NK-92 (cell line): ENCODE results near the gene SPPL2B.

Experiments
- DNase-seq: peaks from one replicate; lab custom pipeline; 2025; ENCODE audit not compliant: unreplicated experiment; lab: John Stamatoyannopoulos, UW

Gene SPPL2B

GRCh38 chr19:2296141-2296540, 32.3 kb upstream of the SPPL2B start:
- no peak for DNase-seq

GRCh38 chr19:2300533-2300932, 28.0 kb upstream of the SPPL2B start:
- DNase-seq, result no peak

- no peak for DNase-seq
Observed at GRCh38 chr19:2302319-2303210, 25.9 kb upstream of the SPPL2B start.

GRCh38 chr19:2303211-2303798, 25.2 kb upstream of the SPPL2B start:
- no peak for DNase-seq

- no peak for DNase-seq
Observed at GRCh38 chr19:2305452-2306280, 22.8 kb upstream of the SPPL2B start.

- DNase-seq, result no peak
Observed at GRCh38 chr19:2306281-2306806, 22.1 kb upstream of the SPPL2B start.

GRCh38 chr19:2306971-2307370, 21.5 kb upstream of the SPPL2B start:
- DNase-seq, result no peak

- DNase-seq, result no peak
Observed at GRCh38 chr19:2307518-2308012, 20.9 kb upstream of the SPPL2B start.

- DNase-seq, result no peak
Observed at GRCh38 chr19:2308114-2308556, 20.3 kb upstream of the SPPL2B start, which contains the start of gene LINGO3. TSS of gene LINGO3 (minus strand) at chr19:2308154. CDS start at chr19:2291776, 16,378 bp downstream.

GRCh38 chr19:2309734-2310362, 18.6 kb upstream of the SPPL2B start:
- DNase-seq, result no peak

GRCh38 chr19:2311093-2311492, 17.4 kb upstream of the SPPL2B start:
- no peak for DNase-seq

GRCh38 chr19:2312820-2313501, 15.5 kb upstream of the SPPL2B start:
- no peak for DNase-seq

GRCh38 chr19:2315121-2315817, 13.2 kb upstream of the SPPL2B start:
- DNase-seq, result no peak

- DNase-seq, result no peak
Observed at GRCh38 chr19:2315818-2316353, 12.6 kb upstream of the SPPL2B start.

- DNase-seq, result no peak
Observed at GRCh38 chr19:2317300-2317699, 11.2 kb upstream of the SPPL2B start.

GRCh38 chr19:2317756-2318155, 10.7 kb upstream of the SPPL2B start:
- DNase-seq, result no peak

- no peak for DNase-seq
Observed at GRCh38 chr19:2318923-2319322, 9.6 kb upstream of the SPPL2B start.

GRCh38 chr19:2319551-2319950, 8.9 kb upstream of the SPPL2B start:
- no peak for DNase-seq

GRCh38 chr19:2320049-2320448, 8.4 kb upstream of the SPPL2B start:
- no peak for DNase-seq
